22Rv1 (cell line): ENCODE data around the gene TAP1.
"Not testable (repeated sequence)": the region's sequence is repeated elsewhere in the genome, so short reads cannot be mapped to it uniquely, and the experiment has no call there.

Experiments
- H3K27ac ChIP-seq: fragments of 450-650 bp; 2 replicates; pipeline ENCODE4 v1.5.1; 2017
- CTCF ChIP-seq: fragments of 450-650 bp; IDR thresholded peaks from 2 replicates; pipeline ENCODE4 v1.5.1; 2017; ENCODE audit warnings: mild to moderate bottlenecking
- ZFX ChIP-seq: fragments of 450-650 bp; IDR thresholded peaks from 2 replicates; pipeline ENCODE4 v1.6.1; 2017; ENCODE audit warnings: antibody characterized with exemption, borderline replicate concordance

The TAP1 gene

GRCh38 chr6:32815115-32815514 is 38.4 kb downstream of the TAP1 start:
- TF ChIP-seq ZFX (no peak), CTCF (no peak)
- H3K27ac ChIP-seq = no peak overlapping the region

- TF ChIP-seq CTCF (no peak), ZFX (no peak)
- no peak overlapping the region for H3K27ac ChIP-seq
Observed at GRCh38 chr6:32814145-32814544, 39.4 kb downstream of the TAP1 start.

GRCh38 chr6:32809171-32809570 is 44.3 kb downstream of the TAP1 start:
- no peak overlapping the region for H3K27ac ChIP-seq
- TF ChIP-seq CTCF (no peak), ZFX (no peak)

GRCh38 chr6:32807020-32807580 is 46.4 kb downstream of the TAP1 start:
- TF ChIP-seq CTCF = no peak
- H3K27ac ChIP-seq = no peak overlapping the region

- not testable (repeated sequence) for H3K27ac ChIP-seq
Observed at GRCh38 chr6:32805404-32805803, 48.1 kb downstream of the TAP1 start.

- TF ChIP-seq CTCF (no peak), ZFX (no peak)
- no peak overlapping the region for H3K27ac ChIP-seq
Observed at GRCh38 chr6:32803416-32803815, 50.1 kb downstream of the TAP1 start.

- no peak overlapping the region for H3K27ac ChIP-seq
- TF ChIP-seq ZFX = no peak
Observed at GRCh38 chr6:32799740-32800139, 53.8 kb downstream of the TAP1 start.

GRCh38 chr6:32799168-32799567 is 54.3 kb downstream of the TAP1 start:
- TF ChIP-seq CTCF (no peak), ZFX (no peak)
- H3K27ac ChIP-seq = no peak overlapping the region
